NT2/D1 (cell line): ENCODE measurements around the gene FANCD2OS.

Experiments
- SUZ12 ChIP-seq: IDR thresholded peaks from 2 replicates; pipeline ENCODE4 v1.6.1; 2011; ENCODE audit not compliant: insufficient read length, insufficient read depth; ENCODE audit errors: extremely low read depth
- YY1 ChIP-seq: IDR thresholded peaks from 2 replicates; pipeline ENCODE4 v1.6.1; 2011; ENCODE audit not compliant: insufficient read length, insufficient read depth
- ZNF274 ChIP-seq: IDR thresholded peaks from 2 replicates; pipeline ENCODE4 v1.6.1; 2011; ENCODE audit warnings: mild to moderate bottlenecking, low read depth, low read length

DNA sequence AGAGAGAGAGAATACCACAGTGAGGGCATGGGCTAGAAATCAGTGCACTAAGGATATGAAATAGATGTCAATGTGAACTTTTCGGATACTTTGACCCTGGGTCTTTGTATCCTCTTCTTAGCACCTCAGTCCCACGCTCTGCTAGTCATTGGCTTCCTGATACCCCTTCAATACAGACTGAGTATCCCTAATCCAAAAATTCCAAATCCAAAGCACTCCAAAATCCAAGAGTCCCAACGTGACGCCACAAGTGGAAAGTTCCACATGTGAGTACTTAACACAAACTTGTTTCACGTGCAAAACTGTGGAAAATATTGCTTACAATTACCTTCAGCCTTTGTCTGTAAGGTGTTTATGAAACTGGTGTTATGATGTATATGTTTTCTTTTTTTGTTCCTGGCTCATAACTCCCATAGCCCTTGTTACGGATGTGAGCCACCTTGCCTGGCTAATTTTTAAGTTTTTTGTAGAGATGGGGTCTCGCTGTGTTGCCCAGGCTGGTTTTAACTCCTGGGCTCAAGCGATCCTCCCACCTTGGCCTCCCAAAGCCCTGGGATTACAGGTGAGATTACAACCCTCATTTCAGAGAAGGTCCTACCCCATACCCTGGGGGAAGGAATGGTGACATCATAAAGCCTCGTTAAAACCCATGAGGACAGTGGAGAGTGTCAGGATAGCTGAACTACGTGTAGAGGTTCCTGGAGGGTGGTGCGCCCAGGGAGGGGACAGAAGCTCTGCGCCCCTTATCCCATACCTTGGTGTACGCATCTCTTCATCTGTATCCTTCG is 46.5 kb upstream of the FANCD2OS start:
- TF ChIP-seq YY1, result no peak
- TF ChIP-seq ZNF274, result no peak
- TF ChIP-seq SUZ12, result no peak
